ENCODE data around the gene CHAMP1. TPM values are rescaled to one million over a fixed set of nuclear protein-coding genes. Genes with fewer than 3 reads are reported as not detected.

The CHAMP1 gene
- total RNA-seq, 1 experiment from 2014 or later: 42.1 TPM

- no peaks in the 10 kb centered on the region for H3K27me3 Mint-ChIP-seq (ENCODE audit: insufficient read depth, unreplicated experiment)
- H3K9me3 ChIP-seq: 0 out of 2 replicates have a peak, but pooled peaks cover 2% of the 10 kb centered on the region
- no peaks in the 10 kb centered on the region; the same call in 1 of the 2 replicates for H3K36me3 ChIP-seq (ENCODE audit: control insufficient read depth, insufficient read depth, low read length)
- DNase-seq: no peak
- no peak overlapping the region for H3K4me3 ChIP-seq (ENCODE audit: low read depth, low read length)
- H3K4me1 ChIP-seq: peaks cover 4% of the 10 kb centered on the region; the same call in 1 of the 2 replicates
- no peak overlapping the region for H3K27ac Mint-ChIP-seq (ENCODE audit: unreplicated experiment)
- peaks cover 19% of the 10 kb centered on the region for H3K4me1 Mint-ChIP-seq (ENCODE audit: low read depth, unreplicated experiment)
- CTCF ChIA-PET: no interaction called here
- intact Hi-C loops (cut with micrococcal nuclease; ENCODE audit: unreplicated experiment): no loop called here
- H3K9me3 Mint-ChIP-seq (ENCODE audit: unreplicated experiment): no peaks in the 10 kb centered on the region
- H3K36me3 Mint-ChIP-seq (ENCODE audit: insufficient read depth, unreplicated experiment): peaks cover 64% of the 10 kb centered on the region
- no TSS peak for BruUV-seq (replicated peaks)
- POLR2A ChIA-PET: no interaction called here
- no peak for TF ChIP-seq CTCF (IDR thresholded peaks at IDR 0.05; ENCODE audit: insufficient read depth in 1 of 2, low read depth in 1 of 2, low read length in 1 of 2, severe bottlenecking in 1 of 2, unreplicated experiment in 1 of 2)
- no peak overlapping the region for H3K4me3 Mint-ChIP-seq (ENCODE audit: unreplicated experiment)
- no peaks in the 10 kb centered on the region for H3K27me3 ChIP-seq (replicated peaks; ENCODE audit: control insufficient read depth, insufficient read depth, low read length)
These were observed 5.2 kb downstream of the CHAMP1 start for GRCh38 chr13:114319441-114319913.

GRCh38 chr13:114320065-114320464, 5.8 kb downstream of the CHAMP1 start:
- TF ChIP-seq CTCF (IDR thresholded peaks at IDR 0.05; ENCODE audit: insufficient read depth in 1 of 2, low read depth in 1 of 2, low read length in 1 of 2, severe bottlenecking in 1 of 2, unreplicated experiment in 1 of 2): no peak
- Mint-ChIP-seq H3K36me3 (ENCODE audit: insufficient read depth, unreplicated experiment) (peaks cover 66% of the 10 kb centered on the region), H3K9me3 (ENCODE audit: unreplicated experiment) (no peaks in the 10 kb centered on the region), H3K27ac (ENCODE audit: unreplicated experiment) (no peak overlapping the region), H3K4me3 (ENCODE audit: unreplicated experiment) (no peak overlapping the region), H3K27me3 (ENCODE audit: insufficient read depth, unreplicated experiment) (no peaks in the 10 kb centered on the region), H3K4me1 (ENCODE audit: low read depth, unreplicated experiment) (peaks cover 16% of the 10 kb centered on the region)
- intact Hi-C loops (cut with micrococcal nuclease; ENCODE audit: unreplicated experiment): no loop called here
- CTCF ChIA-PET: no interaction called here
- no TSS peak for BruUV-seq (replicated peaks)
- no peaks in the 10 kb centered on the region; the same call in 1 of the 2 replicates for H3K36me3 ChIP-seq (ENCODE audit: control insufficient read depth, insufficient read depth, low read length)
- no peaks in the 10 kb centered on the region for H3K27me3 ChIP-seq (replicated peaks; ENCODE audit: control insufficient read depth, insufficient read depth, low read length)
- POLR2A ChIA-PET: no interaction called here
- H3K9me3 ChIP-seq: 0 out of 2 replicates have a peak, but pooled peaks cover 2% of the 10 kb centered on the region
- no peak for DNase-seq
- peaks cover 4% of the 10 kb centered on the region; the same call in 1 of the 2 replicates for H3K4me1 ChIP-seq
- no peak overlapping the region for H3K4me3 ChIP-seq (ENCODE audit: low read depth, low read length)

- intact Hi-C loops (cut with micrococcal nuclease; ENCODE audit: unreplicated experiment): no loop called here
- Mint-ChIP-seq H3K4me3 (ENCODE audit: unreplicated experiment) (no peak overlapping the region), H3K27ac (ENCODE audit: unreplicated experiment) (no peak overlapping the region), H3K27me3 (ENCODE audit: insufficient read depth, unreplicated experiment) (no peaks in the 10 kb centered on the region), H3K4me1 (ENCODE audit: low read depth, unreplicated experiment) (peaks cover 10% of the 10 kb centered on the region), H3K9me3 (ENCODE audit: unreplicated experiment) (no peaks in the 10 kb centered on the region), H3K36me3 (ENCODE audit: insufficient read depth, unreplicated experiment) (peaks cover 74% of the 10 kb centered on the region)
- POLR2A ChIA-PET: no interaction called here
- 0 out of 2 replicates have a peak, but pooled peaks cover 2% of the 10 kb centered on the region for H3K9me3 ChIP-seq
- no peaks in the 10 kb centered on the region for H3K27me3 ChIP-seq (replicated peaks; ENCODE audit: control insufficient read depth, insufficient read depth, low read length)
- no TSS peak for BruUV-seq (replicated peaks)
- no peaks in the 10 kb centered on the region; the same call in 1 of the 2 replicates for H3K36me3 ChIP-seq (ENCODE audit: control insufficient read depth, insufficient read depth, low read length)
- CTCF ChIA-PET: no interaction called here
- DNase-seq: no peak
- H3K4me3 ChIP-seq (ENCODE audit: low read depth, low read length): no peak overlapping the region
- no peaks in the 10 kb centered on the region for H3K4me1 ChIP-seq
- TF ChIP-seq CTCF (IDR thresholded peaks at IDR 0.05; ENCODE audit: insufficient read depth in 1 of 2, low read depth in 1 of 2, low read length in 1 of 2, severe bottlenecking in 1 of 2, unreplicated experiment in 1 of 2): no peak
These were observed 7.0 kb downstream of the CHAMP1 start for GRCh38 chr13:114321256-114321655.
